Measurements from ENCODE around the gene CRACDL. TPM values are rescaled to one million over a fixed set of nuclear protein-coding genes. Genes with fewer than 3 reads are reported as not detected.

CRACDL gene
- total RNA-seq, 2 experiments from 2014 or later, result 0.04 to 0.15 TPM

- CTCF ChIA-PET, result no interaction called here
Observed at GRCh38 chr2:98810588-98810928, 125.5 kb downstream of the CRACDL start.

GRCh38 chr2:98809878-98810587 is 126.0 kb downstream of the CRACDL start:
- ChIA-PET CTCF (no interaction called here), POLR2A (no interaction called here)

More at GRCh38 chr2:98810588-98810928, 125.5 kb downstream of the CRACDL start:
- POLR2A ChIA-PET, result no interaction called here

- CTCF ChIA-PET, result no interaction called here
- POLR2A ChIA-PET, result no interaction called here
Observed at GRCh38 chr2:98809116-98809515, 126.9 kb downstream of the CRACDL start.

- ChIA-PET POLR2A (no interaction called here), CTCF (no interaction called here)
Observed at GRCh38 chr2:98808546-98808945, 127.5 kb downstream of the CRACDL start.

- ChIA-PET POLR2A (no interaction called here), CTCF (no interaction called here)
Observed at GRCh38 chr2:98807929-98808328, 128.1 kb downstream of the CRACDL start.

- ChIA-PET POLR2A (no interaction called here), CTCF (no interaction called here)
Observed at GRCh38 chr2:98807221-98807620, 128.8 kb downstream of the CRACDL start.

GRCh38 chr2:98806236-98806697 is 129.8 kb downstream of the CRACDL start:
- CTCF ChIA-PET, result no interaction called here
- POLR2A ChIA-PET, result interaction anchor here (0.6 kb wide), 1 partner anchor 1087 kb away, joined by 4 read pairs; no protein-coding TSS in a partner anchor

- POLR2A ChIA-PET, result no interaction called here
- CTCF ChIA-PET, result no interaction called here
Observed at GRCh38 chr2:98805412-98806171, 130.4 kb downstream of the CRACDL start.

- POLR2A ChIA-PET, result no interaction called here
- CTCF ChIA-PET, result no interaction called here
Observed at GRCh38 chr2:98804736-98805135, 131.3 kb downstream of the CRACDL start.

- ChIA-PET CTCF (no interaction called here), POLR2A (no interaction called here)
Observed at GRCh38 chr2:98804265-98804650, 131.8 kb downstream of the CRACDL start.

- ChIA-PET CTCF (interaction anchor here (1.7 kb wide), 1 partner anchor 18 kb away, joined by 3 read pairs; no protein-coding TSS in a partner anchor), POLR2A (no interaction called here)
Observed at GRCh38 chr2:98803405-98804264, 132.4 kb downstream of the CRACDL start.

GRCh38 chr2:98802344-98802743 is 133.7 kb downstream of the CRACDL start:
- ChIA-PET CTCF (interaction anchor here (1.7 kb wide), 1 partner anchor 19 kb away, joined by 3 read pairs; no protein-coding TSS in a partner anchor), POLR2A (interaction anchor here (0.6 kb wide), 1 partner anchor 28 kb away, joined by 3 read pairs; no protein-coding TSS in a partner anchor)

- ChIA-PET POLR2A (no interaction called here), CTCF (no interaction called here)
Observed at GRCh38 chr2:98801921-98802321, 134.1 kb downstream of the CRACDL start.

GRCh38 chr2:98801286-98801685 is 134.7 kb downstream of the CRACDL start:
- ChIA-PET POLR2A (interaction anchor here (0.5 kb wide), 1 partner anchor 30 kb away, joined by 5 read pairs; no protein-coding TSS in a partner anchor), CTCF (interaction anchor here (0.5 kb wide), 1 partner anchor 10 kb away, joined by 3 read pairs; no protein-coding TSS in a partner anchor)

GRCh38 chr2:98800330-98801064 is 135.5 kb downstream of the CRACDL start:
- ChIA-PET CTCF (no interaction called here), POLR2A (interaction anchor here (0.5 kb wide), 1 partner anchor 30 kb away, joined by 5 read pairs; no protein-coding TSS in a partner anchor)

- ChIA-PET CTCF (no interaction called here), POLR2A (no interaction called here)
Observed at GRCh38 chr2:98799375-98800329, 136.4 kb downstream of the CRACDL start.

- CTCF ChIA-PET, result no interaction called here
- POLR2A ChIA-PET, result no interaction called here
Observed at GRCh38 chr2:98796775-98797544, 139.1 kb downstream of the CRACDL start.
